K562 (cell line): ENCODE results near the gene MEX3D. TPM values are rescaled to one million over a fixed set of nuclear protein-coding genes. Genes with fewer than 3 reads are reported as not detected.

ENCODE experiments used
- ADNP ChIP-seq: fragments of 200-800 bp; sonication (Bioruptor generic); IDR thresholded peaks from 2 replicates; pipeline ENCODE4 v1.6.1; 2016; ENCODE audit warnings: missing genetic modification characterization, missing compliant biosample characterization
- ATF2 ChIP-seq: sonication (generic); formaldehyde crosslinking; IDR thresholded peaks from 2 replicates; pipeline ENCODE4 v1.8.1; 2022; ENCODE audit warnings: missing genetic modification reagents
- ELF2 ChIP-seq: fragments of 250-450 bp; sonication (Bioruptor Pico); IDR thresholded peaks from 2 replicates; pipeline ENCODE4 v1.5.0; 2021; ENCODE audit warnings: mild to moderate bottlenecking
- GABPA ChIP-seq: fragments of 200-800 bp; sonication (Bioruptor generic); conservative IDR thresholded peaks from 2 replicates; pipeline ENCODE4 v1.6.1; 2016; ENCODE audit warnings: low read depth, missing genetic modification characterization, missing compliant biosample characterization
- HDAC1 ChIP-seq, 2 experiments: fragments of 450-650 bp; IDR thresholded peaks; 2 replicates each; pipeline ENCODE4 v1.6.1; 2016 to 2017; ENCODE audit warnings: inconsistent platforms in 1 of 2, mild to moderate bottlenecking in 1 of 2, moderate library complexity in 1 of 2
- HDAC6 ChIP-seq: IDR thresholded peaks from 2 replicates; pipeline ENCODE4 v1.6.1; 2012; ENCODE audit warnings: low read depth, mild to moderate bottlenecking, control low read depth, inconsistent platforms, low read length, moderate library complexity
- MYC ChIP-seq, 2 experiments: fragments of 250-450 bp in 1 of 2; sonication (Bioruptor Pico) in 1 of 2; IDR thresholded peaks; 2 replicates each; pipeline versions ENCODE4 v1.5.1 to v1.6.1; 2012 to 2021; ENCODE audit warnings: low read depth in 2 of 2, borderline replicate concordance in 1 of 2, improper control_type of control experiment in 1 of 2, low read length in 1 of 2, mild to moderate bottlenecking in 1 of 2, moderate library complexity in 1 of 2
- PHTF2 ChIP-seq: fragments of 250-450 bp; sonication (Bioruptor Pico); IDR thresholded peaks from 2 replicates; pipeline ENCODE4 v1.5.0; 2021; ENCODE audit warnings: mild to moderate bottlenecking
- PREB ChIP-seq: sonication (generic); formaldehyde crosslinking; IDR thresholded peaks from 2 replicates; pipeline ENCODE4 v1.8.1; 2023; ENCODE audit warnings: mild to moderate bottlenecking, missing genetic modification reagents
- PURB ChIP-seq: sonication (generic); formaldehyde crosslinking; IDR thresholded peaks from 2 replicates; pipeline ENCODE4 v1.9.0; 2021; ENCODE audit warnings: low read depth, mild to moderate bottlenecking, missing genetic modification reagents
- RNF2 ChIP-seq: sonication (generic); IDR thresholded peaks from 2 replicates; pipeline ENCODE4 v1.6.1; 2016
- SMAD2 ChIP-seq: fragments of 150-350 bp; IDR thresholded peaks from 2 replicates; pipeline ENCODE4 v1.6.1; 2014; ENCODE audit warnings: low read depth, mild to moderate bottlenecking, low read length
- SMC3 ChIP-seq: conservative IDR thresholded peaks from 2 replicates; pipeline ENCODE4 v1.6.1; 2011; ENCODE audit warnings: low read depth, low read length, improper control_type of control experiment; ENCODE audit not compliant: insufficient read depth
- SUPT5H ChIP-seq: fragments of 450-650 bp; IDR thresholded peaks from 2 replicates; pipeline ENCODE4 v1.6.1; 2016
- TAF7 ChIP-seq: fragments of 450-650 bp; IDR thresholded peaks from 2 replicates; pipeline ENCODE4 v1.6.1; 2016; ENCODE audit warnings: missing genetic modification characterization, missing compliant biosample characterization
- TOE1 ChIP-seq, 2 experiments: fragments of 450-650 bp in 1 of 2; sonication (generic) in 1 of 2; formaldehyde crosslinking in 1 of 2; IDR thresholded peaks; 2 replicates each; pipeline versions ENCODE4 v1.7.1 to v1.8.0; 2016 to 2022; ENCODE audit warnings: borderline replicate concordance in 2 of 2, mild to moderate bottlenecking in 2 of 2, antibody characterized with exemption in 1 of 2, inconsistent platforms in 1 of 2, low read depth in 1 of 2, missing genetic modification reagents in 1 of 2, moderate library complexity in 1 of 2
- ZBTB26 ChIP-seq: fragments of 450-650 bp; formaldehyde crosslinking; IDR thresholded peaks from 2 replicates; pipeline ENCODE4 v1.4.0; 2022; ENCODE audit warnings: missing genetic modification characterization
- ZKSCAN8 ChIP-seq: fragments of 200-800 bp; sonication (Bioruptor generic); IDR thresholded peaks from 2 replicates; pipeline ENCODE4 v1.6.1; 2016; ENCODE audit warnings: missing genetic modification characterization, missing compliant biosample characterization
- ZNF175 ChIP-seq: fragments of 200-800 bp; sonication (Bioruptor generic); IDR thresholded peaks from 2 replicates; pipeline ENCODE4 v1.6.1; 2016; ENCODE audit warnings: low read depth, mild to moderate bottlenecking, missing genetic modification characterization, missing compliant biosample characterization
- ZNF224 ChIP-seq: sonication (generic); formaldehyde crosslinking; IDR thresholded peaks from 2 replicates; pipeline ENCODE4 v1.8.0; 2022; ENCODE audit warnings: mild to moderate bottlenecking, missing genetic modification reagents
- ZNF408 ChIP-seq: fragments of 250-450 bp; sonication (Bioruptor Pico); IDR thresholded peaks from 2 replicates; pipeline ENCODE4 v1.4.0; 2020; ENCODE audit warnings: low read depth, mild to moderate bottlenecking, moderate library complexity
- polyA plus RNA-seq, 8 experiments: library from polyadenylated mRNA; depleted of rRNA in 4 of 8; stranded (reverse) in 5 of 8; unstranded in 3 of 8; fragments of >200 nt; fragmentation: Nextera tagmentation in 2 of 8; fragmentation: Illumina TruSeq in 1 of 8; extraction: Ambion mirVana in 2 of 8; extraction: Trizol in 1 of 8; gene quantifications; 2 replicates each; pipeline versions ENCODE4 v1.2.1 to v1.2.3, GENCODE V29; 2011 to 2014; ENCODE audit warnings: inconsistent platforms in 1 of 8, missing spikeins in 1 of 8
- total RNA-seq, 7 experiments: library from RNA; depleted of rRNA in 6 of 7; stranded (reverse); fragments of >200 nt in 6 of 7; fragmentation: Illumina TruSeq in 2 of 7; extraction: Trizol in 2 of 7; gene quantifications; 2 replicates each; pipeline versions ENCODE4 v1.2.1 to v1.2.3, GENCODE V29; 2011 to 2021; ENCODE audit warnings: low replicate concordance in 1 of 7
- TF ChIP-seq, protein P1 (sequence below), 2 experiments: fragments of 450-650 bp in 1 of 2; sonication (generic) in 1 of 2; formaldehyde crosslinking in 1 of 2; IDR thresholded peaks in 1 of 2; conservative IDR thresholded peaks in 1 of 2; 2 replicates each; pipeline versions ENCODE4 v1.6.1 to v1.8.1; 2016 to 2023; ENCODE audit warnings: mild to moderate bottlenecking in 2 of 2, moderate library complexity in 2 of 2, inconsistent platforms in 1 of 2, missing genetic modification reagents in 1 of 2

The MEX3D gene
- total and polyA plus RNA-seq, 9 of the 15 experiments (the other 6 are each of a cell fraction or from before 2014, with no cell fraction given) = 1.7 to 39.3 (median 5.7) TPM

DNA sequence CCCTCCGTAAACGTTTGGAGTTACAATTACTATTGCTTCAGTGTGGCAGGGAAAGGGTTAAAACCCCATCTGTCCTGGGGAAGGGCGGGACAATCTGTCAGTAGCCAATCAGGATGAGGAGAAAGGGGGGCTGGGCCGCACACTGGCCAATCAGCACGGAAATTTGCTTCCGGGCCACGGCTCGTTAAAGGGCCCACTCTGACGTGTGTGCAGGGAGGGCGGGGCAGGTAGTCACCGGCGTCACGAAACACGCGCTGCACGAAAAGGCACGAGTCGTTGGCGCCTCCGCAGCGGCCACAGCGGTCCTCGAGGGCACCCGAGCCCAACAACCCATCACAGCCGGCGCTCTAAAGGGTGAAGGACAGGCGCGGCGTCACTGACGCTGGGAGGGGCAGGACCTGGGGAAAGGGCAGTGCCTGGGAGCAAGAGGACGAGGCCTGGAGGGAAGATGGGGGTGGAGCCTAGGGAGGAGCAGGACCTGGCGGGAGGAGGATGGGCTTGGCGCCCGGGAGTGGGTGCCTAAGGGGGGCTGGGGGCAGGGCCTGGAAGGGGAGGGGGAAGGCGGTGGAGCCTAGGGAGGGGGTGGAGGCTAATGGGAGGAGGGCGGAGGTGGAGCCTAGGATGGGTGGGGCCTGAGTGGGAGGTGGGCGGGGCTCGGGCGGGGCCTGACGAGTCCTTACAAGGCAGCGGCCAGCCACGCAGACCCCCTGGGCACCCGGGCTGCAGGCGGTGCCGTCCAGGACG, 60.2 kb downstream of the MEX3D start (continued):
- no peak for TF ChIP-seq PREB (CRISPR knock-in tag)
- peak; percentile 78 for TF ChIP-seq MYC (IDR thresholded peaks at IDR 0.05; ENCODE audit: low read depth, low read length)
- TF ChIP-seq MYC (CRISPR knock-in tag; IDR thresholded peaks at IDR 0.05; ENCODE audit: borderline replicate concordance, low read depth) = no peak
- TF ChIP-seq SMAD2 = no peak
- TF ChIP-seq ADNP (tag) = no peak
- TF ChIP-seq ELF2 (CRISPR knock-in tag) = peak; percentile 88
- TF ChIP-seq ZKSCAN8 (CRISPR knock-in tag) = no peak
- TF ChIP-seq PHTF2 (CRISPR knock-in tag) = no peak
- TF ChIP-seq HDAC6 = no peak
- TF ChIP-seq PURB (CRISPR knock-in tag) = no peak
- no peak for TF ChIP-seq TAF7 (tag)
- 0 out of 2 replicates have a peak, but pooled peaks have one; percentile 32 for TF ChIP-seq GABPA (tag)
- TF ChIP-seq ZNF408 = no peak
- TF ChIP-seq ZNF224 (CRISPR knock-in tag) = no peak
- peak; percentile 98 for TF ChIP-seq TOE1 (IDR thresholded peaks at IDR 0.05; ENCODE audit: borderline replicate concordance)
- TF ChIP-seq TOE1 (CRISPR knock-in tag; IDR thresholded peaks at IDR 0.05; ENCODE audit: borderline replicate concordance, low read depth) = no peak
- no peak for TF ChIP-seq ZNF175 (CRISPR knock-in tag)
- TF ChIP-seq HDAC1 (IDR thresholded peaks at IDR 0.05) = peak in 1 of 2 experiments; percentile 93; a peak in 2 of 4 replicates
- peak; percentile 71 for TF ChIP-seq SUPT5H
- TF ChIP-seq, protein P1, sequence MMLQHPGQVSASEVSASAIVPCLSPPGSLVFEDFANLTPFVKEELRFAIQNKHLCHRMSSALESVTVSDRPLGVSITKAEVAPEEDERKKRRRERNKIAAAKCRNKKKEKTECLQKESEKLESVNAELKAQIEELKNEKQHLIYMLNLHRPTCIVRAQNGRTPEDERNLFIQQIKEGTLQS (IDR thresholded peaks at IDR 0.05) = no peak
- TF ChIP-seq, protein P1 (CRISPR knock-in tag; conservative IDR thresholded peaks at IDR 0.05) = no peak
- no peak for TF ChIP-seq ZBTB26 (CRISPR knock-in tag)
- peak; percentile 80; the same call in 1 of the 2 replicates for TF ChIP-seq RNF2
- no peak for TF ChIP-seq SMC3
- TF ChIP-seq ATF2 = no peak
